OCI-LY1 (cell line): Measurements from ENCODE around the gene MYMX.

ENCODE experiments used
- EZH2 ChIP-seq: fragments of 200-600 bp; sonication (generic), shearing (Covaris generic); IDR thresholded peaks from 2 replicates; pipeline ENCODE4 v1.8.0; 2017; ENCODE audit warnings: borderline replicate concordance, mixed run types, mild to moderate bottlenecking, antibody characterized with exemption, low read length, moderate library complexity, mixed read lengths
- TF ChIP-seq, protein P1 (sequence below): fragments of 200-600 bp; sonication (generic), shearing (Covaris generic); IDR thresholded peaks from 2 replicates; pipeline ENCODE4 v1.5.1; 2017; ENCODE audit warnings: mild to moderate bottlenecking, antibody characterized with exemption, low read length, moderate library complexity, mixed read lengths

DNA sequence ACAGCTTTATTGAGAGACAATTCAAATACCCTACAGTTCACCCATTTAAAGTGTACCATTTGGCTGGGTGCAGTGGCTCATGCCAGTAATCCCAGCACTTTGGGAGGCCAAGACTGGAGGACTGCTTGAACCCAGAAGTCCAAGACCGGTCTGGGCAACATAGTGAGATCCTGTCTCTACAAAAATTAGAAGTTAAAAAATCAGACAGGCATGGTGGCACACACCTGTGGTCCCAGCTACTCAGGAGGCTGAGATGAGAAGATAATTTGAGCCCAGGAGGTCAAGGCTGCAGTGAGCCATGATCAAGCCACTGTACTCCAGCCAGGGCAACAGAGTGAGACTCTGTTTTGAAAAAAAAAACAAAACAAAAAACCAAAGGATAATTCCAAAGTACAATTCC lies 49.2 kb upstream of the MYMX start:
- TF ChIP-seq, protein P1, sequence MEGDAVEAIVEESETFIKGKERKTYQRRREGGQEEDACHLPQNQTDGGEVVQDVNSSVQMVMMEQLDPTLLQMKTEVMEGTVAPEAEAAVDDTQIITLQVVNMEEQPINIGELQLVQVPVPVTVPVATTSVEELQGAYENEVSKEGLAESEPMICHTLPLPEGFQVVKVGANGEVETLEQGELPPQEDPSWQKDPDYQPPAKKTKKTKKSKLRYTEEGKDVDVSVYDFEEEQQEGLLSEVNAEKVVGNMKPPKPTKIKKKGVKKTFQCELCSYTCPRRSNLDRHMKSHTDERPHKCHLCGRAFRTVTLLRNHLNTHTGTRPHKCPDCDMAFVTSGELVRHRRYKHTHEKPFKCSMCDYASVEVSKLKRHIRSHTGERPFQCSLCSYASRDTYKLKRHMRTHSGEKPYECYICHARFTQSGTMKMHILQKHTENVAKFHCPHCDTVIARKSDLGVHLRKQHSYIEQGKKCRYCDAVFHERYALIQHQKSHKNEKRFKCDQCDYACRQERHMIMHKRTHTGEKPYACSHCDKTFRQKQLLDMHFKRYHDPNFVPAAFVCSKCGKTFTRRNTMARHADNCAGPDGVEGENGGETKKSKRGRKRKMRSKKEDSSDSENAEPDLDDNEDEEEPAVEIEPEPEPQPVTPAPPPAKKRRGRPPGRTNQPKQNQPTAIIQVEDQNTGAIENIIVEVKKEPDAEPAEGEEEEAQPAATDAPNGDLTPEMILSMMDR: no peak
- no peak for TF ChIP-seq EZH2
